ENCODE measurements around the gene TRIM6.
"Not testable (repeated sequence)": the region's sequence is repeated elsewhere in the genome, so short reads cannot be mapped to it uniquely, and the experiment has no call there.

Gene TRIM6

DNA sequence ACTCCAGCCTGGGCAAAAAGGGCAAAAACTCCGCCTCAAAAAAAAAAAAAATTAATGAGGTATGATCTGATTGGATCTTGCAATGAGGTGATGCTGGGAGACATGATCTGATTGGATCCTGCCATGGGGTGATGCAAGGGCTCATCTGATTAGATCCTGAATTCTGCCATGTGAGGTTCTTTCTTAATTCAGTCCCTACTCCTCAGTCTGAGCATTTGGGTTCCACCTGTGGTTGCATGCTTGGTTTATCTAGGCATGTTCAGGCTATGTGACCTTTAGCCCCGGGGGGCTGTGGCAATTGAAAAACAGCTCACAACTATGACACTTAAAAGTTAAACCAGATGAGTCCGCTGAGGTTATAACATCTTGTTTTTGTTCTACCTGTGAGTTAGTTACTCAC is 4.8 kb upstream of the TRIM6 start:
- TF ChIP-seq, protein P1, sequence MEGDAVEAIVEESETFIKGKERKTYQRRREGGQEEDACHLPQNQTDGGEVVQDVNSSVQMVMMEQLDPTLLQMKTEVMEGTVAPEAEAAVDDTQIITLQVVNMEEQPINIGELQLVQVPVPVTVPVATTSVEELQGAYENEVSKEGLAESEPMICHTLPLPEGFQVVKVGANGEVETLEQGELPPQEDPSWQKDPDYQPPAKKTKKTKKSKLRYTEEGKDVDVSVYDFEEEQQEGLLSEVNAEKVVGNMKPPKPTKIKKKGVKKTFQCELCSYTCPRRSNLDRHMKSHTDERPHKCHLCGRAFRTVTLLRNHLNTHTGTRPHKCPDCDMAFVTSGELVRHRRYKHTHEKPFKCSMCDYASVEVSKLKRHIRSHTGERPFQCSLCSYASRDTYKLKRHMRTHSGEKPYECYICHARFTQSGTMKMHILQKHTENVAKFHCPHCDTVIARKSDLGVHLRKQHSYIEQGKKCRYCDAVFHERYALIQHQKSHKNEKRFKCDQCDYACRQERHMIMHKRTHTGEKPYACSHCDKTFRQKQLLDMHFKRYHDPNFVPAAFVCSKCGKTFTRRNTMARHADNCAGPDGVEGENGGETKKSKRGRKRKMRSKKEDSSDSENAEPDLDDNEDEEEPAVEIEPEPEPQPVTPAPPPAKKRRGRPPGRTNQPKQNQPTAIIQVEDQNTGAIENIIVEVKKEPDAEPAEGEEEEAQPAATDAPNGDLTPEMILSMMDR (IDR thresholded peaks at IDR 0.05; ENCODE audit: insufficient read depth, missing control alignments) = no peak
- no peak for DNase-seq (ENCODE audit: insufficient read length, low spot score)
- FAIRE-seq = no peak

DNA sequence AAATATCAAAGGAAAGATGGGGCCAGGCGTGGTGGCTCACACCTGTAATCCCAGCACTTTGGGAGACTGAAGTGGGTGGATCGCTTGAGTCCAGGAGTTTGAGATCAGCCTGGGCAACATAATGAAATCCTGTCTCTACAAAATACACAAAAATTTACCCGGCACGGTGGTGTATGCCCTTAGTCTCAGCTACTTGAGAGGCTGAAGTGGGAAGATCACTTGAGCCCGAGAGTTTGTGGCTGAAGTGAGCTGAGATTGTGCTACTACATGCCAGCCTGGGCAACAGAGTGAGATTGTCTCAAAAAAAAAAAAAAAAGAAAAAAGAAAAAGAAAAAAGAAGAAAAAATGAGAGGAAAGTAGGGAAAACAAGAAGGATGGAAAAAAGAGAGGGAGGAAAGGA is 3.8 kb upstream of the TRIM6 start:
- TF ChIP-seq, protein P1 (IDR thresholded peaks at IDR 0.05; ENCODE audit: insufficient read depth, missing control alignments) = no peak
- DNase-seq (ENCODE audit: insufficient read length, low spot score) (no peak), FAIRE-seq (no peak)

DNA sequence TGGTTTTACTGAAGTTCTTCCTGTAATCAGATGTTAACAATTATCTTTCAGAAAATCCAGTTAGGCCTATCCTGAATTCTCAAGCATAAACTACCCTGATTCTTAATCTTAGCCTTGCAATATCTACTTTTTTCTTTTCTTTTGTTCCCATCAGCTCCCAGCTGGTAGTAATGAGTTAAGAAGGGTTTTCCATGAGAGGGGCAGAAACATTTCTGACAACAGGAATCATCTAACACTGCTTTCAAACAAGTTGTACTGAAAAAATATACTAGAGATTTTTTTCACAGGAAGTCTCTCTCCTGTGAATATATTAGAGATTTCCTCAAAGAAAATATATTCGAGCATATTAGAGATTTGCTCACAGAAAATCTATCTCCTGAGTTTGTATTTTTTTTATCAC is 3.3 kb upstream of the TRIM6 start:
- FAIRE-seq = no peak
- DNase-seq (ENCODE audit: insufficient read length, low spot score) = no peak
- TF ChIP-seq, protein P1 (IDR thresholded peaks at IDR 0.05; ENCODE audit: insufficient read depth, missing control alignments) = no peak

DNA sequence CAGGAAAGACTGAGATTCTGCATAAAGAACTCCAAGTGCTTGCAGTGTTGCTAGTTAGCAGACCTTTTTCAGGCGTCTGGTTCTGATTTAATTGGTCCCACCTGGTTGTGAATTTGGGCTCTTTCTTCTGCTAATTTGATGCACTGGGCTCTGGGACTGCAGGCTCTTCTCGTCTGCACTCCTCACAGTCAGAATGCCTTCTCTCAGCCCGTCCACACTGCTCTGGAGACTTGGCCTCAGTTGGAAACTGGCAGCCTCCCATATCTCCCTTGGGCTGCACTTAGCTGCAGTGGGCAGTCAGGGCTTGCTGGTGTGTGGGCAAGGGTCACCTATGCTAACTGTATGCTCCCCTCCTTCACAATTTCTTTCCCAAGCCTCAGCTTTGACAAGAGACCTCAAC is 1.5 kb downstream of the TRIM6 start:
- DNase-seq (ENCODE audit: insufficient read length, low spot score) = no peak
- FAIRE-seq = no peak
- TF ChIP-seq, protein P1 (IDR thresholded peaks at IDR 0.05; ENCODE audit: insufficient read depth, missing control alignments) = no peak

DNA sequence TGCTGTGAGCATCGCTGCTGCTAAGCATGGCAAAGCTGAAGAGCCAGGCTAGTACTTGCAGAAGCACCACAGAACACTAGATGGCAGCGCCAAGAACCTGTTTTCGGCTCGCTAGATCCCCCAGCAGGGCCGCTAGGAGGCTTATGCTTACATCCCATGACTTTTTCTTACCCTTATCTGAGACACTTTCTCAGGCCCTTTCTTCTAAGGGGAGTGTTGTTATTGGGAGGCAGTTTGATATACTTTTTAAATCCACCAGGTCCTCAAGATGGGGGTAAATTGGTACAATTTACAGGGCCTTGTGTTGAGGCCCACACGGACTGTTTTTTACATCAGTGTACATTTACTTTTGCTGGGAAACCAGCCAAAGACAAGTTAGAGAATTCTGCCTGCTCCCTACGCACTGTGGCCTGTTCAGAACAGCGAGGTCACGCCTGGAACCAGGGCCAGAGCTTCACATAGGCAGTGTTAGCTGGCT is 4.0 kb downstream of the TRIM6 start:
- TF ChIP-seq, protein P1 (IDR thresholded peaks at IDR 0.05; ENCODE audit: insufficient read depth, missing control alignments) = peak; percentile 41
- DNase-seq (ENCODE audit: insufficient read length, low spot score) (no peak), FAIRE-seq (no peak)

DNA sequence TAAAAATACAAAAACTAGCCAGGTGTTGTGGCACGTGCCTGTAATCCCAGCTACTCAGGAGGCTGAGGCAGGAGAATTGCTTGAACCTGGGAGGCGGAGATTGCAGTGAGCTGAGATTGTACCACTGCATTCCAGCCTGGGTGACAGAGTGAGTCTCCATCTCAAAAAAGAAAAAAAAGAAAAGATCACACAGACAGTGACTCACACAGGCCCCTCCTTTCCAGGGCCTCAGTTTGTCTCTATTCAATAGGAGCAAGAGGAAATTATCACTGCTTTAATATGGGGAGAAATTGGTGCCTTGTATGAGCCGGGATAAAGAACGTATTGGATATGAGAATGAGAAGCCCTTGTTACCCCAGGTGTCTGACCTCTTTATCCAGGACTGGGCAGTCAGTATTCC is 6.4 kb downstream of the TRIM6 start:
- not testable (repeated sequence) for DNase-seq (ENCODE audit: insufficient read length, low spot score); FAIRE-seq

DNA sequence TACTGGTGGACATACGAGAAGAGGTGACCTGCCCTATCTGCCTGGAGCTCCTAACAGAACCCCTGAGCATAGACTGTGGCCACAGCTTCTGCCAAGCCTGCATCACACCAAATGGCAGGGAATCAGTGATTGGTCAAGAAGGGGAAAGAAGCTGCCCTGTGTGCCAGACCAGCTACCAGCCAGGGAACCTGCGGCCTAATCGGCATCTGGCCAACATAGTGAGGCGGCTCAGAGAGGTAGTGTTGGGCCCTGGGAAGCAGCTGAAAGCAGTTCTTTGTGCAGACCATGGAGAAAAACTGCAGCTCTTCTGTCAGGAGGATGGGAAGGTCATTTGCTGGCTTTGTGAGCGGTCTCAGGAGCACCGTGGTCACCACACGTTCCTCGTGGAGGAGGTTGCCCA is 6.9 kb downstream of the TRIM6 start:
- FAIRE-seq (no peak), DNase-seq (ENCODE audit: insufficient read length, low spot score) (no peak)
- TF ChIP-seq, protein P1 (IDR thresholded peaks at IDR 0.05; ENCODE audit: insufficient read depth, missing control alignments) = no peak

DNA sequence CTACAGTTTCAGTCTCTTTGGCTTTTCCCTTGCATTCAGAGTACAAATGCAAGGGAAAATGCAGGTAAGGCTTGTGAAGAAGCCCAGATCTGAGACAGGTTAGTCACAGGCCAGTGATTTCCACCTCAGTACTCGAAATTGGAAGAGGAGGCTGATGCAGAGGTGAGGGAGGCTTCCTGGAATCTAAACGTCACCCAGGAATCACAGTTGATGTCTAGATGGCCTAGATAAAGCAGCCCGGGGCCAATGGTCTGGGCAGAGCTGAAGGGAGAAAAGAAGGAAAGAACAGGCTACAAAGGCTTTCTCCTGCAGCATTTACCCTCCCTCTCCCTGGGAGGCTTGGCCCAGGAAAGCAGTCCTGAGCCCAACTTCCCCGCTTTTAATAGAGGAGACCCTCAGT is 8.5 kb downstream of the TRIM6 start:
- FAIRE-seq (no peak), DNase-seq (ENCODE audit: insufficient read length, low spot score) (no peak)
- TF ChIP-seq, protein P1 (IDR thresholded peaks at IDR 0.05; ENCODE audit: insufficient read depth, missing control alignments) = no peak

All from D721Med (cell line).